ENCODE measurements around the gene KASH5.

- no peak for TF ChIP-seq CTCF (IDR thresholded peaks at IDR 0.05)
- TF ChIP-seq EP300 (IDR thresholded peaks at IDR 0.05), result no peak
These were observed 54.8 kb downstream of the KASH5 start for GRCh38 chr19:49442771-49443365.
